K562 (cell line): ENCODE data around the gene TCHP. TPM values are rescaled to one million over a fixed set of nuclear protein-coding genes. Genes with fewer than 3 reads are reported as not detected.

Experiments
- HCFC1 ChIP-seq: IDR thresholded peaks from 2 replicates; pipeline ENCODE4 v1.6.1; 2012; ENCODE audit warnings: low read depth, low read length, improper control_type of control experiment
- HIVEP1 ChIP-seq: fragments of 250-450 bp; sonication (Bioruptor Pico); IDR thresholded peaks from 2 replicates; pipeline ENCODE4 v1.4.0; 2020; ENCODE audit warnings: mild to moderate bottlenecking
- HMGN3 ChIP-seq: IDR thresholded peaks from 2 replicates; pipeline ENCODE4 v1.6.1; 2011; ENCODE audit warnings: borderline replicate concordance, low read depth, mild to moderate bottlenecking, mixed read lengths, low read length; ENCODE audit not compliant: insufficient read length; ENCODE audit errors: extremely low read depth
- IRF2 ChIP-seq: sonication (generic); formaldehyde crosslinking; IDR thresholded peaks from 2 replicates; pipeline ENCODE4 v1.8.1; 2022; ENCODE audit warnings: mild to moderate bottlenecking, missing genetic modification reagents
- KDM5B ChIP-seq: fragments of 200-600 bp; sonication (generic); IDR thresholded peaks from 2 replicates; pipeline ENCODE4 v1.6.1; 2012; ENCODE audit warnings: low read depth, mild to moderate bottlenecking, moderate library complexity, low read length, control low read depth, inconsistent platforms; ENCODE audit not compliant: insufficient replicate concordance
- LCOR ChIP-seq: sonication (generic); formaldehyde crosslinking; IDR thresholded peaks from 2 replicates; pipeline ENCODE4 v1.8.0; 2022; ENCODE audit warnings: mild to moderate bottlenecking, missing genetic modification reagents
- NFXL1 ChIP-seq: fragments of 450-650 bp; formaldehyde crosslinking; IDR thresholded peaks from 2 replicates; pipeline ENCODE4 v1.4.0; 2021; ENCODE audit warnings: mild to moderate bottlenecking
- POLR2A ChIP-seq: fragments of 450-650 bp; conservative IDR thresholded peaks from 2 replicates; pipeline ENCODE4 v1.6.1; 2016
- RAD21 ChIP-seq, 2 experiments: fragments of 250-450 bp in 1 of 2; fragments of 450-650 bp in 1 of 2; sonication (Bioruptor Pico) in 1 of 2; formaldehyde crosslinking in 1 of 2; IDR thresholded peaks in 1 of 2; conservative IDR thresholded peaks in 1 of 2; 2 replicates each; pipeline versions ENCODE4 v1.4.0 to v1.8.0; 2020 to 2022; ENCODE audit warnings: mild to moderate bottlenecking in 2 of 2, moderate library complexity in 1 of 2
- SNIP1 ChIP-seq: fragments of 450-650 bp; IDR thresholded peaks from 2 replicates; pipeline ENCODE4 v1.7.1; 2017; ENCODE audit warnings: low read depth, mild to moderate bottlenecking
- SRSF7 ChIP-seq: fragments of 200-400 bp; formaldehyde crosslinking; optimal IDR thresholded peaks from 2 replicates; pipeline ENCODE3; 2017; ENCODE audit warnings: mild to moderate bottlenecking, low read depth, low read length
- ZC3H11A ChIP-seq: IDR thresholded peaks from 2 replicates; pipeline ENCODE4 v1.6.1; 2012; ENCODE audit warnings: low read depth, low read length, improper control_type of control experiment
- ZFP36 ChIP-seq: fragments of 150-350 bp; IDR thresholded peaks from 2 replicates; pipeline ENCODE4 v1.6.1; 2018; ENCODE audit warnings: low read length, low read depth; ENCODE audit not compliant: partially characterized antibody
- polyA plus RNA-seq, 8 experiments: library from polyadenylated mRNA; depleted of rRNA in 4 of 8; stranded (reverse) in 5 of 8; unstranded in 3 of 8; fragments of >200 nt; fragmentation: Nextera tagmentation in 2 of 8; fragmentation: Illumina TruSeq in 1 of 8; extraction: Ambion mirVana in 2 of 8; extraction: Trizol in 1 of 8; gene quantifications; 2 replicates each; pipeline versions ENCODE4 v1.2.1 to v1.2.3, GENCODE V29; 2011 to 2014; ENCODE audit warnings: inconsistent platforms in 1 of 8, missing spikeins in 1 of 8
- total RNA-seq, 7 experiments: library from RNA; depleted of rRNA in 6 of 7; stranded (reverse); fragments of >200 nt in 6 of 7; fragmentation: Illumina TruSeq in 2 of 7; extraction: Trizol in 2 of 7; gene quantifications; 2 replicates each; pipeline versions ENCODE4 v1.2.1 to v1.2.3, GENCODE V29; 2011 to 2021; ENCODE audit warnings: low replicate concordance in 1 of 7
- TF ChIP-seq, protein P1 (sequence below): fragments of 450-650 bp; formaldehyde crosslinking; IDR thresholded peaks from 2 replicates; pipeline ENCODE4 v1.4.0; 2020; ENCODE audit warnings: mild to moderate bottlenecking
- TF ChIP-seq, protein P2 (sequence below): sonication (generic); formaldehyde crosslinking; IDR thresholded peaks from 2 replicates; pipeline ENCODE4 v1.4.0; 2020; ENCODE audit warnings: mild to moderate bottlenecking, missing genetic modification reagents
- TF ChIP-seq, protein P3 (sequence below): fragments of 200-800 bp; sonication (Bioruptor generic); IDR thresholded peaks from 2 replicates; pipeline ENCODE4 v1.6.1; 2017; ENCODE audit warnings: missing genetic modification characterization, missing compliant biosample characterization
- TF ChIP-seq, protein P4 (sequence below): fragments of 450-650 bp; IDR thresholded peaks from 2 replicates; pipeline ENCODE4 v1.6.1; 2017; ENCODE audit warnings: antibody characterized with exemption
- TF ChIP-seq, protein P5 (sequence below): fragments of 450-650 bp; IDR thresholded peaks from 2 replicates; pipeline ENCODE4 v1.6.1; 2016; ENCODE audit warnings: low read depth, mild to moderate bottlenecking, moderate library complexity

TCHP gene
- total and polyA plus RNA-seq, 9 of the 15 experiments (the other 6 are each of a cell fraction or from before 2014, with no cell fraction given): 3.4 to 30.4 (median 19.7) TPM

DNA sequence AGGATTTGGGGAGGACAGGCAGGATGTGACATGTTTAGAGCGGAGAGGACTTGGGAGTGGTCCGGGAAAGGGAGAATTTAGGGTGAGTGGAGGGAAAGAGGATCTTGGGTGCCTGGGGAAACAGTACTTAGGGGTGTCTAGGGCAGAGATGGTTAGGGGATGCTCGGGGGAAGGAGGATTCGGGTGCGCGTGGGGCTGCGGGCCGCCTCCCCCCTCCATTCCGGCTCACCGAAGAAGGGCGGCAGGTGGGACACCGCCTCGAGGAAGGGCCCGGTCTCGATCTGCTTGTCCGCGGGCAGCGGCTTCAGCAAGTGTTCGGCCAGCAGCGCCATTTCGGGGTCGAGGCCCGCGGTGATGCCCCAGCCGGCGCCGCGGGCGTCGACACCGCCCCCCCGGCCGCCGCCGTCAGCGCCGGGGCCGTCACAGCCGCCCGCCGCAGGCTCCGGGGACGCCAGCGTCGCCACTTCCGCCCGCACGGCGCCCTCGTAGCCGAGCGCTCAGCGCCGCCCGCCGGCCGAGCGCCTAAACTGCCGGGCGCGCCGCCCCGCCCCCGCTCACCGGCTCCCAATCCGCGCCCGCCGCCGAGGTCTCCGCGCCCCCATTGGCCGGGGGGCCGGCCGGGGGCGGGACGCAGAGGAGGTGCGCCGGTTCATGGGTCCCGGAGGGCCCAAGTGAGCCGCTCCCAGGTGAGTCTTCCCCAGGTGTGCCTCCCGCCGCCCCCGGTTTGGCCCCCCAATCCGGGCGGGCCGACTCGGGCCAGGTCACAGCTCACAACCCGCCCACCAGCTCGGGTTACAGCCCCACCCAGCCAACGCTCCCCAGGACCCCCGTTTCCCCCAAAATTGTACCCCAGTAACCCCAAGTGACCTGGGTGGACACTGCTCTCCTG, 19.8 kb upstream of the TCHP start, which contains the start of gene GLTP (continued):
- TF ChIP-seq, protein P1, sequence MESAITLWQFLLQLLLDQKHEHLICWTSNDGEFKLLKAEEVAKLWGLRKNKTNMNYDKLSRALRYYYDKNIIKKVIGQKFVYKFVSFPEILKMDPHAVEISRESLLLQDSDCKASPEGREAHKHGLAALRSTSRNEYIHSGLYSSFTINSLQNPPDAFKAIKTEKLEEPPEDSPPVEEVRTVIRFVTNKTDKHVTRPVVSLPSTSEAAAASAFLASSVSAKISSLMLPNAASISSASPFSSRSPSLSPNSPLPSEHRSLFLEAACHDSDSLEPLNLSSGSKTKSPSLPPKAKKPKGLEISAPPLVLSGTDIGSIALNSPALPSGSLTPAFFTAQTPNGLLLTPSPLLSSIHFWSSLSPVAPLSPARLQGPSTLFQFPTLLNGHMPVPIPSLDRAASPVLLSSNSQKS (CRISPR knock-in tag): no peak
- peak; percentile 72 for TF ChIP-seq HCFC1
- no peak for TF ChIP-seq HIVEP1 (CRISPR knock-in tag)
- peak; percentile 37 for TF ChIP-seq KDM5B
- TF ChIP-seq IRF2: no peak
- no peak for TF ChIP-seq POLR2A
- peak; percentile 61 to 89 for TF ChIP-seq RAD21 (CRISPR knock-in tag; conservative IDR thresholded peaks at IDR 0.05 in 1 of 2, IDR thresholded peaks at IDR 0.05 in 1 of 2)
- TF ChIP-seq SRSF7: no peak
- no peak for TF ChIP-seq ZC3H11A
- peak; percentile 66 for TF ChIP-seq HMGN3
- no peak for TF ChIP-seq NFXL1 (CRISPR knock-in tag)
- TF ChIP-seq, protein P2, sequence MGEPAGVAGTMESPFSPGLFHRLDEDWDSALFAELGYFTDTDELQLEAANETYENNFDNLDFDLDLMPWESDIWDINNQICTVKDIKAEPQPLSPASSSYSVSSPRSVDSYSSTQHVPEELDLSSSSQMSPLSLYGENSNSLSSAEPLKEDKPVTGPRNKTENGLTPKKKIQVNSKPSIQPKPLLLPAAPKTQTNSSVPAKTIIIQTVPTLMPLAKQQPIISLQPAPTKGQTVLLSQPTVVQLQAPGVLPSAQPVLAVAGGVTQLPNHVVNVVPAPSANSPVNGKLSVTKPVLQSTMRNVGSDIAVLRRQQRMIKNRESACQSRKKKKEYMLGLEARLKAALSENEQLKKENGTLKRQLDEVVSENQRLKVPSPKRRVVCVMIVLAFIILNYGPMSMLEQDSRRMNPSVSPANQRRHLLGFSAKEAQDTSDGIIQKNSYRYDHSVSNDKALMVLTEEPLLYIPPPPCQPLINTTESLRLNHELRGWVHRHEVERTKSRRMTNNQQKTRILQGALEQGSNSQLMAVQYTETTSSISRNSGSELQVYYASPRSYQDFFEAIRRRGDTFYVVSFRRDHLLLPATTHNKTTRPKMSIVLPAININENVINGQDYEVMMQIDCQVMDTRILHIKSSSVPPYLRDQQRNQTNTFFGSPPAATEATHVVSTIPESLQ (CRISPR knock-in tag): no peak
- TF ChIP-seq, protein P3, sequence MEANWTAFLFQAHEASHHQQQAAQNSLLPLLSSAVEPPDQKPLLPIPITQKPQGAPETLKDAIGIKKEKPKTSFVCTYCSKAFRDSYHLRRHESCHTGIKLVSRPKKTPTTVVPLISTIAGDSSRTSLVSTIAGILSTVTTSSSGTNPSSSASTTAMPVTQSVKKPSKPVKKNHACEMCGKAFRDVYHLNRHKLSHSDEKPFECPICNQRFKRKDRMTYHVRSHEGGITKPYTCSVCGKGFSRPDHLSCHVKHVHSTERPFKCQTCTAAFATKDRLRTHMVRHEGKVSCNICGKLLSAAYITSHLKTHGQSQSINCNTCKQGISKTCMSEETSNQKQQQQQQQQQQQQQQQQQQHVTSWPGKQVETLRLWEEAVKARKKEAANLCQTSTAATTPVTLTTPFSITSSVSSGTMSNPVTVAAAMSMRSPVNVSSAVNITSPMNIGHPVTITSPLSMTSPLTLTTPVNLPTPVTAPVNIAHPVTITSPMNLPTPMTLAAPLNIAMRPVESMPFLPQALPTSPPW (CRISPR knock-in tag): peak; percentile 98
- TF ChIP-seq ZFP36: no peak
- TF ChIP-seq SNIP1: no peak
- TF ChIP-seq, protein P4, sequence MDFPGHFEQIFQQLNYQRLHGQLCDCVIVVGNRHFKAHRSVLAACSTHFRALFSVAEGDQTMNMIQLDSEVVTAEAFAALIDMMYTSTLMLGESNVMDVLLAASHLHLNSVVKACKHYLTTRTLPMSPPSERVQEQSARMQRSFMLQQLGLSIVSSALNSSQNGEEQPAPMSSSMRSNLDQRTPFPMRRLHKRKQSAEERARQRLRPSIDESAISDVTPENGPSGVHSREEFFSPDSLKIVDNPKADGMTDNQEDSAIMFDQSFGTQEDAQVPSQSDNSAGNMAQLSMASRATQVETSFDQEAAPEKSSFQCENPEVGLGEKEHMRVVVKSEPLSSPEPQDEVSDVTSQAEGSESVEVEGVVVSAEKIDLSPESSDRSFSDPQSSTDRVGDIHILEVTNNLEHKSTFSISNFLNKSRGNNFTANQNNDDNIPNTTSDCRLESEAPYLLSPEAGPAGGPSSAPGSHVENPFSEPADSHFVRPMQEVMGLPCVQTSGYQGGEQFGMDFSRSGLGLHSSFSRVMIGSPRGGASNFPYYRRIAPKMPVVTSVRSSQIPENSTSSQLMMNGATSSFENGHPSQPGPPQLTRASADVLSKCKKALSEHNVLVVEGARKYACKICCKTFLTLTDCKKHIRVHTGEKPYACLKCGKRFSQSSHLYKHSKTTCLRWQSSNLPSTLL: no peak
- TF ChIP-seq LCOR (CRISPR knock-in tag): no peak
- TF ChIP-seq, protein P5, sequence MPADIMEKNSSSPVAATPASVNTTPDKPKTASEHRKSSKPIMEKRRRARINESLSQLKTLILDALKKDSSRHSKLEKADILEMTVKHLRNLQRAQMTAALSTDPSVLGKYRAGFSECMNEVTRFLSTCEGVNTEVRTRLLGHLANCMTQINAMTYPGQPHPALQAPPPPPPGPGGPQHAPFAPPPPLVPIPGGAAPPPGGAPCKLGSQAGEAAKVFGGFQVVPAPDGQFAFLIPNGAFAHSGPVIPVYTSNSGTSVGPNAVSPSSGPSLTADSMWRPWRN: no peak
